Chondrocyte (in vitro differentiated cells): Measurements from ENCODE around the gene BMPR2. TPM values are rescaled to one million over a fixed set of nuclear protein-coding genes. Genes with fewer than 3 reads are reported as not detected.

Experiments used
- DNase-seq: peaks from one replicate; pipeline ENCODE4 v3.0.0; 2021; ENCODE audit warnings: mixed read lengths, low spot score
- H3K27ac Mint-ChIP-seq: one replicate; pipeline ENCODE4 v1.8.0; 2021; ENCODE audit warnings: mild to moderate bottlenecking, moderate library complexity, mixed read lengths; ENCODE audit not compliant: unreplicated experiment
- H3K27me3 Mint-ChIP-seq: 2 replicates; pipeline ENCODE4 v1.8.0; 2021; ENCODE audit warnings: low read depth, mixed read lengths
- H3K36me3 Mint-ChIP-seq: 2 replicates; pipeline ENCODE4 v1.8.0; 2021; ENCODE audit warnings: low read depth, mixed read lengths
- H3K4me1 Mint-ChIP-seq: 2 replicates; pipeline ENCODE4 v1.8.0; 2021; ENCODE audit warnings: low read depth, mild to moderate bottlenecking, mixed read lengths
- H3K4me3 Mint-ChIP-seq: one replicate; pipeline ENCODE4 v1.8.0; 2021; ENCODE audit warnings: mild to moderate bottlenecking, moderate library complexity, mixed read lengths; ENCODE audit not compliant: unreplicated experiment
- H3K9me3 Mint-ChIP-seq: 2 replicates; pipeline ENCODE4 v1.8.0; 2021; ENCODE audit warnings: low read depth, mixed read lengths
- CTCF ChIP-seq: fragments of 200-600 bp; sonication (generic); IDR thresholded peaks from 2 replicates; pipeline ENCODE4 v1.5.0; 2021; ENCODE audit warnings: antibody characterized with exemption, mild to moderate bottlenecking, moderate library complexity
- total RNA-seq: library from RNA; stranded (reverse); gene quantifications from 3 replicates; pipeline ENCODE4 v1.2.1, GENCODE V29; 2021

The BMPR2 gene
- total RNA-seq, 1 donor from 2014 or later: 92.0 TPM

- TF ChIP-seq CTCF: no peak
- H3K4me3 Mint-ChIP-seq: no peak overlapping the region
- H3K27me3 Mint-ChIP-seq: no peaks in the 10 kb centered on the region
- H3K36me3 Mint-ChIP-seq: peaks cover 3% of the 10 kb centered on the region
- H3K27ac Mint-ChIP-seq: no peak overlapping the region
- H3K4me1 Mint-ChIP-seq: peaks cover 52% of the 10 kb centered on the region
- no peak for DNase-seq
- no peaks in the 10 kb centered on the region for H3K9me3 Mint-ChIP-seq
Measured at GRCh38 chr2:202425036-202425435, 48.9 kb downstream of the BMPR2 start.

- H3K36me3 Mint-ChIP-seq: peaks cover 3% of the 10 kb centered on the region
- H3K4me1 Mint-ChIP-seq: peaks cover 48% of the 10 kb centered on the region
- H3K9me3 Mint-ChIP-seq: no peaks in the 10 kb centered on the region
- no peaks in the 10 kb centered on the region for H3K27me3 Mint-ChIP-seq
- H3K27ac Mint-ChIP-seq: no peak overlapping the region
- no peak overlapping the region for H3K4me3 Mint-ChIP-seq
- TF ChIP-seq CTCF: no peak
- DNase-seq: no peak
Measured at GRCh38 chr2:202426751-202427150, 50.6 kb downstream of the BMPR2 start.

- peaks cover 3% of the 10 kb centered on the region for H3K36me3 Mint-ChIP-seq
- peak overlapping the region; percentile 3 for H3K4me3 Mint-ChIP-seq
- no peaks in the 10 kb centered on the region for H3K9me3 Mint-ChIP-seq
- TF ChIP-seq CTCF: no peak
- no peaks in the 10 kb centered on the region for H3K27me3 Mint-ChIP-seq
- peaks cover 56% of the 10 kb centered on the region for H3K4me1 Mint-ChIP-seq
- no peak for DNase-seq
- H3K27ac Mint-ChIP-seq: peak overlapping the region; percentile 97
Measured at GRCh38 chr2:202429164-202429980, 53.2 kb downstream of the BMPR2 start.

GRCh38 chr2:202432776-202433175 is 56.6 kb downstream of the BMPR2 start:
- Mint-ChIP-seq H3K36me3 (no peaks in the 10 kb centered on the region), H3K4me1 (peaks cover 64% of the 10 kb centered on the region), H3K27me3 (no peaks in the 10 kb centered on the region), H3K9me3 (no peaks in the 10 kb centered on the region), H3K4me3 (no peak overlapping the region), H3K27ac (peak overlapping the region; percentile 74)
- TF ChIP-seq CTCF: no peak
- DNase-seq: no peak

GRCh38 chr2:202434472-202434871 is 58.3 kb downstream of the BMPR2 start:
- H3K4me1 Mint-ChIP-seq: peaks cover 58% of the 10 kb centered on the region
- DNase-seq: no peak
- peak overlapping the region; percentile 41 for H3K27ac Mint-ChIP-seq
- no peaks in the 10 kb centered on the region for H3K9me3 Mint-ChIP-seq
- no peaks in the 10 kb centered on the region for H3K36me3 Mint-ChIP-seq
- H3K4me3 Mint-ChIP-seq: no peak overlapping the region
- H3K27me3 Mint-ChIP-seq: no peaks in the 10 kb centered on the region
- no peak for TF ChIP-seq CTCF
